HEK293 (cell line): ENCODE data around the gene TP63.

Experiments used
- CTCF ChIA-PET: fragments of 350-600 bp; formaldehyde crosslinking; extraction: SDS; loops from one replicate; lab custom pipeline; 2021; ENCODE audit warnings: antibody characterized with exemption; lab: Yijun Ruan, JAX
- POLR2A ChIA-PET: fragments of 300-600 bp; formaldehyde crosslinking; extraction: SDS; loops from one replicate; lab custom pipeline; 2020; ENCODE audit warnings: antibody characterized with exemption, inconsistent platforms; lab: Yijun Ruan, JAX
- H3K27ac ChIP-seq: fragments of 200-500 bp; sonication (Bioruptor generic); 2 replicates; pipeline ENCODE4 v1.5.1; 2014; ENCODE audit warnings: low read depth, low read length, control low read depth, inconsistent platforms; ENCODE audit errors: extremely low read depth
- H3K36me3 ChIP-seq, 2 experiments: fragments of 200-500 bp in 1 of 2; sonication (Bioruptor generic) in 1 of 2; 1 replicate in 1 of 2; 2 replicates in 1 of 2; pipeline ENCODE4 v1.5.1; 2014 to 2017; ENCODE audit warnings: inconsistent platforms in 2 of 2, low read length in 2 of 2; ENCODE audit not compliant: control insufficient read depth in 2 of 2, insufficient read depth in 1 of 2
- H3K4me1 ChIP-seq: fragments of 200-500 bp; sonication (Bioruptor generic); 2 replicates; pipeline ENCODE4 v1.5.1; 2014; ENCODE audit warnings: mild to moderate bottlenecking, low read length, inconsistent platforms; ENCODE audit not compliant: control insufficient read depth, insufficient read depth
- H3K4me3 ChIP-seq: 2 replicates; pipeline ENCODE4 v1.5.1; 2011; ENCODE audit warnings: low read depth, mild to moderate bottlenecking, control low read depth, low read length, moderate library complexity
- H3K9me3 ChIP-seq: fragments of 200-500 bp; sonication (Bioruptor generic); 2 replicates; pipeline ENCODE4 v1.5.1; 2014; ENCODE audit warnings: low read depth, low read length, inconsistent platforms; ENCODE audit not compliant: control insufficient read depth, insufficient read depth
- BCL11B ChIP-seq: fragments of 450-650 bp; formaldehyde crosslinking; IDR thresholded peaks from 2 replicates; pipeline ENCODE4 v1.5.1; 2016; ENCODE audit warnings: low read depth, missing biosample characterization, missing genetic modification characterization
- MYNN ChIP-seq: fragments of 450-650 bp; formaldehyde crosslinking; IDR thresholded peaks from 2 replicates; pipeline ENCODE4 v1.5.1; 2016; ENCODE audit warnings: missing biosample characterization, missing genetic modification characterization, borderline replicate concordance
- OVOL3 ChIP-seq: fragments of 450-650 bp; formaldehyde crosslinking; IDR thresholded peaks from 2 replicates; pipeline ENCODE4 v1.5.1; 2016; ENCODE audit warnings: missing biosample characterization, missing genetic modification characterization
- SETDB1 ChIP-seq: IDR thresholded peaks from one replicate; pipeline ENCODE4 v1.6.1; 2017; ENCODE audit warnings: mild to moderate bottlenecking, low read length, moderate library complexity, mixed read lengths; ENCODE audit not compliant: insufficient read length
- ZBTB26 ChIP-seq: fragments of 450-650 bp; formaldehyde crosslinking; optimal IDR thresholded peaks from 2 replicates; pipeline ENCODE3; 2016; ENCODE audit warnings: missing biosample characterization, mild to moderate bottlenecking, missing genetic modification characterization
- ZNF132 ChIP-seq: fragments of 450-650 bp; formaldehyde crosslinking; IDR thresholded peaks from 2 replicates; pipeline ENCODE4 v1.5.1; 2017; ENCODE audit warnings: missing biosample characterization, missing genetic modification characterization, borderline replicate concordance
- ZNF157 ChIP-seq: fragments of 450-650 bp; formaldehyde crosslinking; IDR thresholded peaks from 2 replicates; pipeline ENCODE4 v1.5.1; 2016; ENCODE audit warnings: missing biosample characterization, missing genetic modification characterization
- ZNF202 ChIP-seq: fragments of 450-650 bp; formaldehyde crosslinking; IDR thresholded peaks from 2 replicates; pipeline ENCODE4 v1.5.1; 2016; ENCODE audit warnings: missing biosample characterization, missing genetic modification characterization, borderline replicate concordance
- ZNF239 ChIP-seq: fragments of 450-650 bp; formaldehyde crosslinking; IDR thresholded peaks from 2 replicates; pipeline ENCODE4 v1.5.1; 2016; ENCODE audit warnings: missing biosample characterization, missing genetic modification characterization
- ZNF248 ChIP-seq: fragments of 450-650 bp; formaldehyde crosslinking; IDR thresholded peaks from 2 replicates; pipeline ENCODE4 v1.5.1; 2017; ENCODE audit warnings: missing biosample characterization, missing genetic modification characterization
- ZNF311 ChIP-seq: fragments of 450-650 bp; formaldehyde crosslinking; IDR thresholded peaks from 2 replicates; pipeline ENCODE4 v1.5.1; 2017; ENCODE audit warnings: missing biosample characterization, missing genetic modification characterization, borderline replicate concordance
- ZNF335 ChIP-seq: fragments of 450-650 bp; formaldehyde crosslinking; conservative IDR thresholded peaks from 2 replicates; pipeline ENCODE4 v1.5.1; 2016; ENCODE audit warnings: missing biosample characterization, missing genetic modification characterization
- ZNF366 ChIP-seq: fragments of 450-650 bp; formaldehyde crosslinking; conservative IDR thresholded peaks from 2 replicates; pipeline ENCODE4 v1.5.1; 2016; ENCODE audit warnings: missing biosample characterization, missing genetic modification characterization
- ZNF404 ChIP-seq: fragments of 450-650 bp; formaldehyde crosslinking; IDR thresholded peaks from 2 replicates; pipeline ENCODE4 v1.5.1; 2017; ENCODE audit warnings: missing biosample characterization, missing genetic modification characterization
- ZNF596 ChIP-seq: fragments of 450-650 bp; IDR thresholded peaks from 2 replicates; pipeline ENCODE4 v1.5.0; 2018; ENCODE audit warnings: missing biosample characterization, mild to moderate bottlenecking, missing genetic modification characterization, moderate library complexity
- ZNF623 ChIP-seq: fragments of 450-650 bp; formaldehyde crosslinking; IDR thresholded peaks from 2 replicates; pipeline ENCODE4 v1.5.1; 2016; ENCODE audit warnings: missing biosample characterization, missing genetic modification characterization
- ZNF660 ChIP-seq: fragments of 450-650 bp; IDR thresholded peaks from 2 replicates; pipeline ENCODE4 v1.5.1; 2018; ENCODE audit warnings: missing biosample characterization, mild to moderate bottlenecking, missing genetic modification characterization
- ZNF701 ChIP-seq: fragments of 450-650 bp; formaldehyde crosslinking; IDR thresholded peaks from 2 replicates; pipeline ENCODE4 v1.5.1; 2016; ENCODE audit warnings: missing biosample characterization, missing genetic modification characterization
- ZNF704 ChIP-seq: fragments of 450-650 bp; formaldehyde crosslinking; IDR thresholded peaks from 2 replicates; pipeline ENCODE4 v1.5.1; 2016; ENCODE audit warnings: missing biosample characterization, missing genetic modification characterization
- ZNF747 ChIP-seq: fragments of 450-650 bp; formaldehyde crosslinking; IDR thresholded peaks from 2 replicates; pipeline ENCODE4 v1.5.1; 2016; ENCODE audit warnings: missing biosample characterization, missing genetic modification characterization
- ZNF791 ChIP-seq: fragments of 450-650 bp; formaldehyde crosslinking; IDR thresholded peaks from 2 replicates; pipeline ENCODE4 v1.5.1; 2016; ENCODE audit warnings: missing biosample characterization, missing genetic modification characterization
- ZNF792 ChIP-seq: fragments of 450-650 bp; formaldehyde crosslinking; IDR thresholded peaks from 2 replicates; pipeline ENCODE4 v1.5.1; 2016; ENCODE audit warnings: missing biosample characterization, missing genetic modification characterization
- ZNF843 ChIP-seq: fragments of 450-650 bp; formaldehyde crosslinking; IDR thresholded peaks from 2 replicates; pipeline ENCODE4 v1.5.1; 2016; ENCODE audit warnings: missing biosample characterization, missing genetic modification characterization
- TF ChIP-seq, protein P1 (sequence below): fragments of 450-650 bp; formaldehyde crosslinking; IDR thresholded peaks from 2 replicates; pipeline ENCODE4 v1.5.1; 2016; ENCODE audit warnings: missing biosample characterization, missing genetic modification characterization
- TF ChIP-seq, protein P2 (sequence below): fragments of 450-650 bp; formaldehyde crosslinking; IDR thresholded peaks from 2 replicates; pipeline ENCODE4 v1.5.1; 2016; ENCODE audit warnings: missing biosample characterization, missing genetic modification characterization
- TF ChIP-seq, protein P3 (sequence below): fragments of 450-650 bp; formaldehyde crosslinking; IDR thresholded peaks from 2 replicates; pipeline ENCODE4 v1.5.1; 2016; ENCODE audit warnings: missing biosample characterization, missing genetic modification characterization
- TF ChIP-seq, protein P4 (sequence below): fragments of 450-650 bp; formaldehyde crosslinking; IDR thresholded peaks from 2 replicates; pipeline ENCODE4 v1.5.1; 2017; ENCODE audit warnings: missing biosample characterization, missing genetic modification characterization
- TF ChIP-seq, protein P5 (sequence below): fragments of 450-650 bp; formaldehyde crosslinking; IDR thresholded peaks from 2 replicates; pipeline ENCODE4 v1.5.1; 2017; ENCODE audit warnings: missing biosample characterization, missing genetic modification characterization

The TP63 gene

DNA sequence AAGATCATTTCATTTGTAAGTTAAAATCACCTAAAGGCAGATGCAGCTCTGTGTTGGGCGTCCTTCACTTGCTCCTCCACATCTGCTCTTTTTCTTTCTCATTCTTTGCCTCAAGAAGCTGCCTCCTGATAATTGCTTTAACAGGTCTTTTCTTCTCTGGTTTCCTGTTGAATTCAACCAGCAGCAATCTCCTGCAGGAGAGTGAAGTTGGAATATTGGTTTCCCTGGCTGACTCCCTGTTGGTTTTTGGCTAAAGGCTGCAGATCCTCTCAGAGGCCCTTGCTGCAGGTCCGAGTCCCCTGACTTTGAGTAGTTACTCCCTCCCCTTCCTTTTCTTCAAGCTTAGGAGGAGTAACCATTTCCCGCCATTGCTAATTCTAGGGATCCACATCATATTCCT, 4.2 kb downstream of the TP63 start:
- CTCF ChIA-PET: interaction anchor here (1.1 kb wide), 1 partner anchor 362 kb away, joined by 3 read pairs; no protein-coding TSS in a partner anchor
- H3K27ac ChIP-seq: no peak overlapping the region
- TF ChIP-seq ZNF157 (no peak), ZNF132 (tag by site-specific recombination) (no peak), ZNF596 (no peak), ZNF623 (tag by site-specific recombination) (no peak), ZNF311 (tag by site-specific recombination) (no peak), ZNF791 (no peak), MYNN (tag by site-specific recombination) (no peak), ZNF747 (no peak), ZNF335 (tag by site-specific recombination) (no peak), OVOL3 (tag by site-specific recombination) (no peak), ZNF202 (tag by site-specific recombination) (no peak), ZNF843 (tag by site-specific recombination) (no peak), SETDB1 (no peak), ZNF792 (no peak), ZNF366 (tag by site-specific recombination) (no peak), BCL11B (tag by site-specific recombination) (no peak)
- TF ChIP-seq, protein P1, sequence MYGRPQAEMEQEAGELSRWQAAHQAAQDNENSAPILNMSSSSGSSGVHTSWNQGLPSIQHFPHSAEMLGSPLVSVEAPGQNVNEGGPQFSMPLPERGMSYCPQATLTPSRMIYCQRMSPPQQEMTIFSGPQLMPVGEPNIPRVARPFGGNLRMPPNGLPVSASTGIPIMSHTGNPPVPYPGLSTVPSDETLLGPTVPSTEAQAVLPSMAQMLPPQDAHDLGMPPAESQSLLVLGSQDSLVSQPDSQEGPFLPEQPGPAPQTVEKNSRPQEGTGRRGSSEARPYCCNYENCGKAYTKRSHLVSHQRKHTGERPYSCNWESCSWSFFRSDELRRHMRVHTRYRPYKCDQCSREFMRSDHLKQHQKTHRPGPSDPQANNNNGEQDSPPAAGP (tag by site-specific recombination): no peak
- TF ChIP-seq, protein P2, sequence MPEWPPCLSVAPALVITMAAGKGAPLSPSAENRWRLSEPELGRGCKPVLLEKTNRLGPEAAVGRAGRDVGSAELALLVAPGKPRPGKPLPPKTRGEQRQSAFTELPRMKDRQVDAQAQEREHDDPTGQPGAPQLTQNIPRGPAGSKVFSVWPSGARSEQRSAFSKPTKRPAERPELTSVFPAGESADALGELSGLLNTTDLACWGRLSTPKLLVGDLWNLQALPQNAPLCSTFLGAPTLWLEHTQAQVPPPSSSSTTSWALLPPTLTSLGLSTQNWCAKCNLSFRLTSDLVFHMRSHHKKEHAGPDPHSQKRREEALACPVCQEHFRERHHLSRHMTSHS (tag by site-specific recombination): no peak
- TF ChIP-seq, protein P3, sequence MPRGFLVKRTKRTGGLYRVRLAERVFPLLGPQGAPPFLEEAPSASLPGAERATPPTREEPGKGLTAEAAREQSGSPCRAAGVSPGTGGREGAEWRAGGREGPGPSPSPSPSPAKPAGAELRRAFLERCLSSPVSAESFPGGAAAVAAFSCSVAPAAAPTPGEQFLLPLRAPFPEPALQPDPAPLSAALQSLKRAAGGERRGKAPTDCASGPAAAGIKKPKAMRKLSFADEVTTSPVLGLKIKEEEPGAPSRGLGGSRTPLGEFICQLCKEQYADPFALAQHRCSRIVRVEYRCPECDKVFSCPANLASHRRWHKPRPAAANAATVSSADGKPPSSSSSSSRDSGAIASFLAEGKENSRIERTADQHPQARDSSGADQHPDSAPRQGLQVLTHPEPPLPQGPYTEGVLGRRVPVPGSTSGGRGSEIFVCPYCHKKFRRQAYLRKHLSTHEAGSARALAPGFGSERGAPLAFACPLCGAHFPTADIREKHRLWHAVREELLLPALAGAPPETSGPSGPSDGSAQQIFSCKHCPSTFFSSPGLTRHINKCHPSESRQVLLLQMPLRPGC: no peak
- H3K36me3 ChIP-seq: no peaks in the 10 kb centered on the region
- no peak overlapping the region for H3K4me3 ChIP-seq
- POLR2A ChIA-PET: no interaction called here
- no peaks in the 10 kb centered on the region for H3K4me1 ChIP-seq
- no peaks in the 10 kb centered on the region for H3K9me3 ChIP-seq

GRCh38 chr3:189636048-189636447, 4.9 kb downstream of the TP63 start:
- Histone ChIP-seq H3K4me1 (no peaks in the 10 kb centered on the region), H3K4me3 (no peak overlapping the region), H3K27ac (no peak overlapping the region), H3K36me3 (no peaks in the 10 kb centered on the region), H3K9me3 (no peaks in the 10 kb centered on the region)
- CTCF ChIA-PET: interaction anchor here (1.1 kb wide), 1 partner anchor 363 kb away, joined by 3 read pairs; no protein-coding TSS in a partner anchor
- POLR2A ChIA-PET: no interaction called here
- TF ChIP-seq ZNF239 (tag by site-specific recombination) (no peak), ZNF701 (tag by site-specific recombination) (no peak), ZNF660 (no peak), ZNF311 (tag by site-specific recombination) (no peak), ZBTB26 (no peak), ZNF248 (tag by site-specific recombination) (no peak), ZNF404 (tag by site-specific recombination) (no peak), ZNF704 (tag by site-specific recombination) (no peak)
- TF ChIP-seq, protein P4, sequence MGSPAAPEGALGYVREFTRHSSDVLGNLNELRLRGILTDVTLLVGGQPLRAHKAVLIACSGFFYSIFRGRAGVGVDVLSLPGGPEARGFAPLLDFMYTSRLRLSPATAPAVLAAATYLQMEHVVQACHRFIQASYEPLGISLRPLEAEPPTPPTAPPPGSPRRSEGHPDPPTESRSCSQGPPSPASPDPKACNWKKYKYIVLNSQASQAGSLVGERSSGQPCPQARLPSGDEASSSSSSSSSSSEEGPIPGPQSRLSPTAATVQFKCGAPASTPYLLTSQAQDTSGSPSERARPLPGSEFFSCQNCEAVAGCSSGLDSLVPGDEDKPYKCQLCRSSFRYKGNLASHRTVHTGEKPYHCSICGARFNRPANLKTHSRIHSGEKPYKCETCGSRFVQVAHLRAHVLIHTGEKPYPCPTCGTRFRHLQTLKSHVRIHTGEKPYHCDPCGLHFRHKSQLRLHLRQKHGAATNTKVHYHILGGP (tag by site-specific recombination): no peak
- TF ChIP-seq, protein P5, sequence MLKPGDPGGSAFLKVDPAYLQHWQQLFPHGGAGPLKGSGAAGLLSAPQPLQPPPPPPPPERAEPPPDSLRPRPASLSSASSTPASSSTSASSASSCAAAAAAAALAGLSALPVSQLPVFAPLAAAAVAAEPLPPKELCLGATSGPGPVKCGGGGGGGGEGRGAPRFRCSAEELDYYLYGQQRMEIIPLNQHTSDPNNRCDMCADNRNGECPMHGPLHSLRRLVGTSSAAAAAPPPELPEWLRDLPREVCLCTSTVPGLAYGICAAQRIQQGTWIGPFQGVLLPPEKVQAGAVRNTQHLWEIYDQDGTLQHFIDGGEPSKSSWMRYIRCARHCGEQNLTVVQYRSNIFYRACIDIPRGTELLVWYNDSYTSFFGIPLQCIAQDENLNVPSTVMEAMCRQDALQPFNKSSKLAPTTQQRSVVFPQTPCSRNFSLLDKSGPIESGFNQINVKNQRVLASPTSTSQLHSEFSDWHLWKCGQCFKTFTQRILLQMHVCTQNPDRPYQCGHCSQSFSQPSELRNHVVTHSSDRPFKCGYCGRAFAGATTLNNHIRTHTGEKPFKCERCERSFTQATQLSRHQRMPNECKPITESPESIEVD: no peak
